Measurements from ENCODE around the gene PPFIA1.

DNA sequence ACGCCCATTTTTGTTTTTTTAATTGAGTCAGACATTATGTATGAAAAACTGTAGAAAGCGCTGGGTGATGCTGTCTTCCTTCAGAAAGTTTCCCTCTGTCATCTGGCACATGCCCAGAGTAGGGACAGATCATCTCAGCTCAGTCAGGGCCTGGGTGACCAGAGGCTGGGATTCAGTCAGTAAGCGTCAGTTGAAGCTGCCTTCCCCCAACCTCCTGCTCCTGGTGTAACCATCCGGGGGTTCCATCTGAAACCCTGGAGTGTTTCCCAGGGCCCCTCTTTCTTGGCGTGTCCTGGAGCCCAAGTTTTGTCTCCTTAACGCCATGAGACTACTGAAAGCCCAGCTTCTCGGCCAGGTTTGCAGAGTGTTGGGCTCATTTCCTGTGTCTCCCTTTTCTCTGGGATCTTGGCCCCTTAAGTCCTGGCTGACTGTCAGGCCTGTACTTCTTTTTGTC lies 10.7 kb downstream of the PPFIA1 start:
- TF ChIP-seq EGR1 (IDR thresholded peaks at IDR 0.05), result no peak
- TF ChIP-seq, protein P1, sequence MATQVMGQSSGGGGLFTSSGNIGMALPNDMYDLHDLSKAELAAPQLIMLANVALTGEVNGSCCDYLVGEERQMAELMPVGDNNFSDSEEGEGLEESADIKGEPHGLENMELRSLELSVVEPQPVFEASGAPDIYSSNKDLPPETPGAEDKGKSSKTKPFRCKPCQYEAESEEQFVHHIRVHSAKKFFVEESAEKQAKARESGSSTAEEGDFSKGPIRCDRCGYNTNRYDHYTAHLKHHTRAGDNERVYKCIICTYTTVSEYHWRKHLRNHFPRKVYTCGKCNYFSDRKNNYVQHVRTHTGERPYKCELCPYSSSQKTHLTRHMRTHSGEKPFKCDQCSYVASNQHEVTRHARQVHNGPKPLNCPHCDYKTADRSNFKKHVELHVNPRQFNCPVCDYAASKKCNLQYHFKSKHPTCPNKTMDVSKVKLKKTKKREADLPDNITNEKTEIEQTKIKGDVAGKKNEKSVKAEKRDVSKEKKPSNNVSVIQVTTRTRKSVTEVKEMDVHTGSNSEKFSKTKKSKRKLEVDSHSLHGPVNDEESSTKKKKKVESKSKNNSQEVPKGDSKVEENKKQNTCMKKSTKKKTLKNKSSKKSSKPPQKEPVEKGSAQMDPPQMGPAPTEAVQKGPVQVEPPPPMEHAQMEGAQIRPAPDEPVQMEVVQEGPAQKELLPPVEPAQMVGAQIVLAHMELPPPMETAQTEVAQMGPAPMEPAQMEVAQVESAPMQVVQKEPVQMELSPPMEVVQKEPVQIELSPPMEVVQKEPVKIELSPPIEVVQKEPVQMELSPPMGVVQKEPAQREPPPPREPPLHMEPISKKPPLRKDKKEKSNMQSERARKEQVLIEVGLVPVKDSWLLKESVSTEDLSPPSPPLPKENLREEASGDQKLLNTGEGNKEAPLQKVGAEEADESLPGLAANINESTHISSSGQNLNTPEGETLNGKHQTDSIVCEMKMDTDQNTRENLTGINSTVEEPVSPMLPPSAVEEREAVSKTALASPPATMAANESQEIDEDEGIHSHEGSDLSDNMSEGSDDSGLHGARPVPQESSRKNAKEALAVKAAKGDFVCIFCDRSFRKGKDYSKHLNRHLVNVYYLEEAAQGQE (IDR thresholded peaks at IDR 0.05; ENCODE audit: low read depth), result no peak
- TF ChIP-seq, protein P2, sequence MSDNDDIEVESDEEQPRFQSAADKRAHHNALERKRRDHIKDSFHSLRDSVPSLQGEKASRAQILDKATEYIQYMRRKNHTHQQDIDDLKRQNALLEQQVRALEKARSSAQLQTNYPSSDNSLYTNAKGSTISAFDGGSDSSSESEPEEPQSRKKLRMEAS (IDR thresholded peaks at IDR 0.05), result no peak
- no peak for TF ChIP-seq YY1 (IDR thresholded peaks at IDR 0.05; ENCODE audit: low read depth)
